ENCODE measurements around the gene JAZF1. TPM values are rescaled to one million over a fixed set of nuclear protein-coding genes. Genes with fewer than 3 reads are reported as not detected.
"Not testable (repeated sequence)": the region's sequence is repeated elsewhere in the genome, so short reads cannot be mapped to it uniquely, and the experiment has no call there.

JAZF1 gene
- total RNA-seq, 1 donor from 2014 or later, result 42.5 TPM

- DNase-seq (ENCODE audit: low spot score), result no peak
- intact Hi-C loops (cut with DNase I), result no loop called here
Measured at GRCh38 chr7:27916372-27916771, 264.2 kb downstream of the JAZF1 start.

DNA sequence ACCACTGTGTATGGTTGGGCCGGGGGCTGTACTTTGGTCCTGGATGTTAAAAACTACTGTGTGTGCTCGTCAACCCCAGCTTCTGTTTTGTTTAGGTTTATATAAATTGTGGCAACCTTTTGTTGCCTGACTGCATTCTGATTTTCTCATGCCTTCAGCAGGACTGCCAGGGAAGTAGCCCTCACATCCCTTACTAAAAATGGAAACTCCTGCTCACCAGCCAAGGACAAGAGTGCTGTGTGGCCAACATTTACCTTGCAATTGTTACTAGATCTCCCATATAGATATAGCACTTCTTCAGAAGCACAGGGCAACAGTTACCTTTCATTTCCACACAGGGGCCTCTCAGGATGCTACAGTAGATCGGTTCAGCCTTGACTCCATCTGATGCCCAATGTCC is 266.2 kb downstream of the JAZF1 start:
- intact Hi-C loops (cut with DNase I), result no loop called here
- no peak for DNase-seq (ENCODE audit: low spot score)

- no peak for DNase-seq (ENCODE audit: low spot score)
- intact Hi-C loops (cut with DNase I), result no loop called here
Measured at GRCh38 chr7:27912751-27913150, 267.8 kb downstream of the JAZF1 start.

DNA sequence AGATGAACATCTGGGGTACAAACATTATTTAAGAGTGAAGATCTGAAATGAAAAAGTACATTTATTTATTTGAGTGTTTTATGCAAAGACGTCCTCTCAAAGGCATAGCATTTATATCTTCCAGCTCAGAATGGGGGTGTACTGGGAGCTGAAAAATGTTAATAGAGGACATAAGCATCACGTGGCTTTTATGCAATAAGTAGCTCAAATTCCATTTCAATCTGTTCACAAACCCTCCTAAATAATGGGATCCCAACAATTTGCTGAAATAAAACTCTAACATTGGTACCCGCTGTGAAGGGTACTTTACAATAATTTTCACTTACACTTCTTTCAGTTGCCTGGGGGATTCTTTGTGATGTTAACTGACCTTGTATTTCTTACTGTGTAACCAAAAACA is 268.7 kb downstream of the JAZF1 start:
- no peak for DNase-seq (ENCODE audit: low spot score)
- intact Hi-C loops (cut with DNase I), result no loop called here

DNA sequence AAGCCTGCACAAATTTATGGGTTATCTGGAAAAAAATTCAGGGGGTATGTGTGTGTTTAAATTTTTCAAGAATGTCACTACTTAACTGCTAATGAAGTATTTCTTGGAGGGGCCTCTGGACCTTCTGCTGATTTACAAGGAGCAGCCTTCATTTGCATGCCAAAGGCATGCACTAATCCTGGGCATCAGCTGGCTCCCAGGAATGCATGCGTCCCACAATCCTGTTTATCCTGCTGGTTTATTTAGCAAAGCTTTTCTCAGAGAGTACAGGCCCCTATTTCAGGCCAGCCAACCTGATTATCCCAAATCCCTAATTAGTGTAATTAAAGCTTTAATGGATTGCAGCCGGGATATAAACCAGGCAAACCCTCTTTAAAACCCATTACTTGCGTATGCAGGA is 270.3 kb downstream of the JAZF1 start:
- DNase-seq (ENCODE audit: low spot score), result no peak
- intact Hi-C loops (cut with DNase I), result no loop called here

GRCh38 chr7:27908534-27909165 is 271.9 kb downstream of the JAZF1 start:
- DNase-seq (ENCODE audit: low spot score), result no peak

GRCh38 chr7:27906385-27907091 is 274.1 kb downstream of the JAZF1 start:
- DNase-seq (ENCODE audit: low spot score), result no peak
- intact Hi-C loops (cut with DNase I), result no loop called here

More at GRCh38 chr7:27908534-27909165, 271.9 kb downstream of the JAZF1 start:
- intact Hi-C loops (cut with DNase I), result no loop called here

GRCh38 chr7:27905951-27906350 is 274.6 kb downstream of the JAZF1 start:
- intact Hi-C loops (cut with DNase I), result no loop called here
- no peak for DNase-seq (ENCODE audit: low spot score)

GRCh38 chr7:27901028-27901760 is 279.4 kb downstream of the JAZF1 start:
- DNase-seq (ENCODE audit: low spot score), result no peak
- intact Hi-C loops (cut with DNase I), result no loop called here

DNA sequence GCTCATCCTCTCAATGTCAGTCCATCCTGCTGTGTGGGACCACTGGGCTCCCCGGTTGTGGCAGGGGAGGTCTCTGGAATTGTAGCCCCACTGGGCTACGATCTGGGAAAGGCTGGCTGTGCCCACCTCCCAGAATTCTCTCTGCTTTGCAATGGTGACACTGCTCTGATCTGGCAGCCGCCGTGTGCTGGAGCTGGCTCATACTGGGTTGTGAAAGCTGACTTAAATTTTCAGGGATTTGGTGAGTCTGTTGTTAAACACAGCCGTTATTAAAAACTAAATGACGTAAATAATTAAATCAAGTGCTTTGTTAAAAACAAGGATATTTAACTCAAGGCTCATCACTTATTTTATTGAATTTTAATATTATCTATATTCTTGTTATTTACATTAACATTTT is 280.6 kb downstream of the JAZF1 start:
- DNase-seq (ENCODE audit: low spot score), result no peak
- intact Hi-C loops (cut with DNase I), result no loop called here

DNA sequence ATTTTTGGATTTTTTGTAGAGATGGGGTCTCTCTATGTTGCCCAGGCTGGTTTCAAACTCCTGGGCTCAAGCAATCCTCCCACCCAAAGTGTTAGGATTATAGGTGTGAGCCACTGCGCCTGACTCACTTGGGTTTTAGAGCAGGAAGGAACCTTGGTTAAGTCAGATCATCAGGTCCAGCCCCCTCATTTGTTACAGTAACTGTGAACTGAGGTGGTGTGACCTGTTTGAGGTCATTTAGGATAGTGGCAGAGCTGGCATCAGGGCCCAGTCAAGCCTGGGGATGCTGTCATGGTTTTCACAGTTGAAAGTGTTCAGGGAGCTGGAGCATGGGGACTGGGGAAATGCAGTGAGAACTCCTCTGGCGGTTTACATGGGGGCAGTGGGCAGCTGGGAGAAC is 281.0 kb downstream of the JAZF1 start:
- no peak for DNase-seq (ENCODE audit: low spot score)
- intact Hi-C loops (cut with DNase I), result no loop called here

GRCh38 chr7:27897441-27897847 is 283.2 kb downstream of the JAZF1 start:
- intact Hi-C loops (cut with DNase I), result no loop called here
- DNase-seq (ENCODE audit: low spot score), result no peak

DNA sequence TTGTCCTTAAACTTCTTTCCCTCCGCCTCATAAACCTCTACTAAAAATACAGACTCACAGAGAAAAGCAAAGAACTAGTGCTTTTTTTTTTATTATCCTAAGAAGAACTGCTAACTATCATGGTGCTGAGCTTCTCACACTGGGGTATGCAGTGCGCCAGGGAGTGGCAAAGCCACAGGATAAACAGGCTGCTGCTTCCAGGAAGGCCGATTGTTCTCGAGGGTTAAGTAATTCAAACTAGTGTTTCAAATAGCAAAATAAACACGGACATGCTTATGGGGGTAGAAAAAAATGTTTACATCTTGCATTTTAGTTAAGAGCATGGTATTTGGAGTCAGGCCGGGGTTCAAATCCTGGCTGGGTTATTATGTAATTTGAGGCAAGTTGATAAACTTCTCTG is 283.6 kb downstream of the JAZF1 start:
- no peak for DNase-seq (ENCODE audit: low spot score)
- intact Hi-C loops (cut with DNase I), result no loop called here

GRCh38 chr7:27895551-27895950 is 285.0 kb downstream of the JAZF1 start:
- intact Hi-C loops (cut with DNase I), result no loop called here
- no peak for DNase-seq (ENCODE audit: low spot score)

- intact Hi-C loops (cut with DNase I), result no loop called here
Measured at GRCh38 chr7:27890205-27890849, 290.3 kb downstream of the JAZF1 start.

DNA sequence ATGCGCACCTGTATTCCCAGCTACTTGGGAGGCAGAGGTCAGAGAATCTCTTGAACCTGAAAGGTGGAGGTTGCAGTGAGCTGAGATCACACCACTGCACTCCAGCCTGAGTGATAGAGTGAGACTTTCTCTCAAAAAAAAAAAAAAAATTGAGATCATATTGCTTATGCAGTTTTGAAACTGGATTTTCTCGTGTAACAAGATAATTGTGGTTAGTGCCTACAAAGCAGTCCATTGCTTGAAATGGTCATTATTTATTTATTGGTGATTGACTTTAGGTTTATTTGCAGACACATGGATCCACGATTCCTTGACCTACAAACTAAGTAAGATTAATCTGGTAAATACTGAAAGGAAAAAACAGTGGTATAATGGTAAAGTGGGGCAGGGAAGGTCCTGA is 290.8 kb downstream of the JAZF1 start:
- no peak for DNase-seq (ENCODE audit: low spot score)
- intact Hi-C loops (cut with DNase I), result no loop called here

More at GRCh38 chr7:27890205-27890849, 290.3 kb downstream of the JAZF1 start:
- DNase-seq (ENCODE audit: low spot score), result no peak

GRCh38 chr7:27888736-27889135 is 291.9 kb downstream of the JAZF1 start:
- intact Hi-C loops (cut with DNase I), result no loop called here
- no peak for DNase-seq (ENCODE audit: low spot score)

DNA sequence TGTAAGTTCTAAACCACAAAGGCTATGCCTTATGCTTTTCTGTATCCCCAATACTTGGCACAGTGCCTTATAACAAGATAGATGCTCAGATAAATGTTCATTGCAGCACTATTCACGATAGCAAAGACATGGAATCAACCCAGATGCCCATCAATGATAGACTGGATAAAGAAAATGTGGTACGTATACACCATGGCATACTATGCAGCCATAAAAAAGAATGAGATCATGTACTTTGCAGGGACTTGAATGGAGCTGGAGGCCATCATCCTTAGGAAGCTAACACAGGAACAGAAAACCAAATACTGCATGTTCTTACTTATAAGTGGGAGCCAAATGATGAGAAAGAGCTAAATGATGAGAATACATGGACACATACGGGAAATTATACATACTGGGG is 293.9 kb downstream of the JAZF1 start:
- intact Hi-C loops (cut with DNase I); DNase-seq (ENCODE audit: low spot score): not testable (repeated sequence)

DNA sequence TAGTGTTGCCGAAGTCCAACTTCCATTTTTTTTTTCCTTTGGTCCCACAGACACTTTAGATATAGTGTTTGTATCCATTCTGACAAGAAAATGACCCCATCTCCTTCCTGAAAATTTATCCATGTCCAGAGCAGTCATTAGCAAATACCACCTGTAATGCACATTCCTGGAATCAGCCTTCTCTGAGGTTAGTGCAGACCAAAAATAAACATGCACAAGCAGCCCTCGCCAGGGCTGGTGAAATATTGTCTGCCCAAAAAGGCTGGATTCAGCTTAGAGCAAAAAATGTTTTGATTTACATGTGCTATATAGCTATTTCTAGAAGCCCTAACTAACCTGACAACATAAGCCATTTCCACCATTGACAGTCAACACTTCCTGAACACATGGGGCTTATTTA is 294.9 kb downstream of the JAZF1 start:
- DNase-seq (ENCODE audit: low spot score), result no peak
- intact Hi-C loops (cut with DNase I), result no loop called here

DNA sequence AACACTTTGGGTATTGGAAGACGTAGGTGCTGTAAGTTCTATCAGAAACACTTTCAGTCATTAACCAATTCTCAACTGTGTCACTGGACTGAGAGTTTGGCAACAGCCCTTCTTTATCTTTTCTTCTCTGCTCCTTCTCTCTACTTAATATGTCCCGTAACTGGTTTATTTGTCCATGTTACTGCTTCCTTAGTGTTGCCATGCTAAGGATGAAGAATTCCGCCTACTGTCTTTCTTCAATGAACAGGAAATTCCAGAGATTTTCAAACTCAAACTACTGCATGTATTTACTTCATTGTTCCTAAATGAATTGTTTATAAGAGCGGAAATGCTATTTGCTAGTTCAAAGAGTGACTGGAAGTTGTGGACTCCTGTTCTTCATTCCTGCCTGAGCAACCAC is 296.9 kb downstream of the JAZF1 start:
- intact Hi-C loops (cut with DNase I), result no loop called here
- DNase-seq (ENCODE audit: low spot score), result no peak
